Activated CD4-positive, alpha-beta T cell treated with anti-CD3 and anti-CD28 coated beads for 48 hours (primary cell): ENCODE results near the gene POLR2A.
"Not testable (repeated sequence)": the region's sequence is repeated elsewhere in the genome, so short reads cannot be mapped to it uniquely, and the experiment has no call there.

Experiments used
- DNase-seq: peaks from one replicate; pipeline ENCODE4 v3.0.0-alpha.2; 2020

Gene POLR2A

DNA sequence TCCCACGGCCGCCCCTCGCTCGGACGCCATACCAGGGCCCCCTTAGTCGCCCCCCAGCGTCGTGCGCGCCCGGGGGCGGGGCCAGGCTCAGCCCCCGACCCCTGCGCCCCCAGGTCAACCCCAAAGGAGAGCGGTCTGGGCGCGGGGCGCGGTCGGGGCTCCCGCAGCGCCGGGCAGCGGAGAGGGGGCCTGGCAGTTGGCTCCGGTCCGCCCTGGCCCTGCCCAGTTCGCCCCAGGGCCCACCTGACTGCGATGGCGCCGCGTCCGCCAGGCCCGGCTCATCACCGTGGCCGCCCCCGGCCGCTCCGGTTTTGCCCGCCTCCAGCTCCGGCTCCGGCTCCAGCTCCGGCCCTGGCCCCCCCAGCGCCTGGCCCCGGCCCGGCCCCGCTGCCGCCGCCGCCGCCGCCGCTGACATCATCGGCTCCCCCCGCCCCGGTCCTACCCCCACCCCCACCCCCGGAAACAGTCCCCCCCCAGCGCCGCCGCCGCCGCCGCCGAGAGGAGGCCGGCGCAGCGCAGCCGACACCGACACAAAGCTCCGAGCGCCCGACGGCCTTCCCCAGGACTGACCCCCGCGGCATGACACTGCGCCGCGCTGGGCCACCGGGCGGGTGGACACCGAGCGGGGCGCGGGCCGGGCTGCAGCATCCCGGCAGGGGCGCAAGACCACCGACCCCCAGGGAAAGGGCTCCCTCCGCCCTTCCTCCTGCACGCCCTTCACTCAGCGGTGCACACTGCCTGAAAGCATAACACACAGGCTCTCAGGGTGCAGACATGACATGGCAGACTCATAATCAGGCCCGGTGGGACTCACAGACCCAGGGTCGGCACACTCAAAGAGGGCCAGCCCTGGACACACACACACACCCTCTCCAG, 4.7 kb upstream of the POLR2A start, which contains the start of gene ZBTB4:
ZBTB4 (minus strand) TSS at position 419 of the 876 bp plus-strand sequence. CDS start 12,830 bp downstream, outside the sequence.
- DNase-seq, result peak; percentile 59

DNA sequence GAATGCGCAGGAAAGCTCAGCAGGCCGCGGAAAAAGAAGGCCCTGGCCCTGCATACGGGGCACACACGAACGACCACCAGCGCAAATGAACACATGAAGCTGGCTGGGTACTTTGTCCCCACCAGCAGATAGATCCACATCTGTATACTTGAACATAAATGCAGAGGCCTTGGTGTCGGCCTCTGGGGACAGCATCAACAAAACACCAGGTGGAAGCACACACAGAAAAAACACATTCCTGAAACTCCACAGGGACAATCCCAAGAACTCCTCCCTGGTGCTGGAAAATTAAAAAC, 4.1 kb upstream of the POLR2A start:
- no peak for DNase-seq

DNA sequence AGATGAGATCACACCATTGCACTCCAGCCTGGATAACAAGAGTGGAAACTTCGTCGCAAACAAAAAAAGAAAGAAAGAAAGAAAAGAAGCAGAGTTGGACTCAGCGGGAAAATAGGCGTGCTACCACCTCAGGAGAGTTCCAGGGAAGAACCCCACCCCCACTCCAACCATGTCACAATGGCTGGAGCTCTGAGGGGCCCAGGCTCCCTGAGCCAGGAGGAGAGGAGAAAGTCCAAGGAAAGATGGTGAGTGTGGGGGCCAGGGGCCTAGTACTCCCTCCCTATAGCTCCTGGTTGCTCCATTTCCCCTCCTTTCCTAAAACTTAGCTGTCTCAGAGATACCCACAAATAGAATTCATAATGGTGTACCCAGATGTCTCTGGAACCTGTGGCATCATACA, 2.9 kb upstream of the POLR2A start, which contains the start of gene SLC35G6:
SLC35G6 (plus strand) TSS at position 172 of the 400 bp plus-strand sequence; CDS start at position 243, 71 bp downstream.
- DNase-seq, result not testable (repeated sequence)

DNA sequence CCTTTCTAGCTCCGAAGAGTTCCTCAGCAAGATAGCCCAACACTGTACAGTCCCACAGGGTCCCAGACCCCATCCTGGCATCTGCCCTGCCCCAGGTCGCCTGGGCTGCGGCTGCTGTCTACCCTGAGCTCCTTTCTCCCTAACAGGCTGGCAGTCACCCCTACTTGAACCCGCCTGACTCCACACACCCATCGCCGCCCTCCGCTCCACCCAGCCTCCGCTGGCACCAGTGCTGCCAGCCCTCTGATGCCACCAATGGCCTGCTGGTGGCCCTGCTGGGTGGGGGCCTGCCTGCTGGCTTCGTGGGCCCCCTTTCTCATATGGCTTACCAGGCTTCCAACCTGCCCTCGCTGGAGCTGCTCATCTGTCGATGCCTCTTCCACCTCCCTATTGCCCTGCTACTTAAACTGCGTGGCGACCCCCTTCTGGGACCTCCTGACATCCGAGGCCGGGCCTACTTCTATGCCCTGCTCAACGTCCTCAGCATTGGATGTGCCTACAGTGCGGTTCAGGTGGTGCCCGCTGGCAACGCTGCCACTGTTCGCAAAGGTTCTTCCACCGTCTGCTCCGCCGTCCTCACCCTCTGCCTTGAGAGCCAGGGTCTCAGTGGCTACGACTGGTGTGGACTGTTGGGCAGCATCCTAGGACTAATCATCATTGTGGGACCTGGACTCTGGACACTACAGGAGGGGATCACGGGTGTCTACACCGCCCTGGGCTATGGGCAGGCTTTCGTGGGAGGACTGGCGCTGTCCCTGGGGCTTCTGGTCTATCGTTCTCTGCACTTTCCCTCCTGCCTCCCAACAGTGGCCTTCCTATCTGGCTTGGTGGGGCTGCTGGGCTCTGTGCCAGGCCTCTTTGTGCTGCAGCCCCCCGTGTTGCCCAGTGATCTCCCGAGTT, 2.1 kb upstream of the POLR2A start:
- DNase-seq, result not testable (repeated sequence)

DNA sequence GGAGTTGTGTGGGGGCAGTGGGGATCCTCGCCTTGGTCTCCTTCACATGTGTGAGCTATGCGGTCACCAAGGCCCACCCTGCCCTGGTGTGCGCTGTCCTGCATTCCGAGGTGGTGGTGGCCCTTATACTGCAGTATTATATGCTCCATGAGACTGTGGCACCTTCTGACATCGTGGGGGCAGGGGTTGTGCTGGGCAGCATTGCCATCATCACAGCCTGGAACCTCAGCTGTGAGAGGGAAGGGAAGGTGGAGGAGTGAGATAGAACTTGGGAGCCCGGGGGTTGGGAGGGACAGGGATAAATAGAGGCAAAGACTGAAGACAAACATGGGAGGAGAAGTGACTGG, 1.5 kb upstream of the POLR2A start:
- DNase-seq, result not testable (repeated sequence)

DNA sequence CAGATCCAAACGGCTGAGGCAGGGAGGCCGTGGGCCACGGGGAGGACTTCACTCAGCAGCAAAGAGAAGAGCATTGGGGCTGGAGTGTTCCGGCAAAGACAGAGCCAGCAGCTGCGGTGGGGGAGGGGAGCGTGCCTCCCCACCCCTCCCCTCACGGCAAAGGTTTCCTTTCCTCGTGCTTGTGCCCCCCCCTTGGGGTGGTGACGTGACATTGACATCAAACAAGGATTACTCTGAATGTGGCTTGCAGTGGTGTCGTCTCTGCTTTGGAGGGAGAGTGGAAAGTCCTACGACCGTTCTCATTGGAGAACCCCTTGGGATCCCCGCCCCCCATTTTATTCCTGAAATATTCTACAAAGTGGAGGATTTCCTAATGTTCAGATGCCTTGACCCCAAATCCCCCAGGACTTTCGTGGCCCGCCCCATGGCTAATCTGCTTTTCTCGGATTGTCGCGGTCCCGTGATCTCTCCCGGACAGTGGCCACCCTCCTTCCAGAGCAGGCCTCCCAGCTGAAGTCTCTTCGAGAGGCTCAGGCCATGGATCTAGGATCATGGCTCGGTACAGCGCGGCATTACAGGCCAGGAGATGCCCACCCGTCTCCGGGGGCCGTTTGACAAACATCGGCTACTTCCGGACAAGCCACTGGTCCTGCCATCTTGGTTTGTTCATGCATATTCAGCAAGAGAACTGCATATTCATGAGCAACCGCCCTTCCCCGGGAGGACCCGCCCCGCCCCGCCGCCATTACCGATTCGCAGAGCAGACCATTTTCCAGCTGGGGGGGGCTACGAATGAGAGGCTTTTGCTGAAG, 705 bp upstream of the POLR2A start:
- peak; percentile 93 for DNase-seq

DNA sequence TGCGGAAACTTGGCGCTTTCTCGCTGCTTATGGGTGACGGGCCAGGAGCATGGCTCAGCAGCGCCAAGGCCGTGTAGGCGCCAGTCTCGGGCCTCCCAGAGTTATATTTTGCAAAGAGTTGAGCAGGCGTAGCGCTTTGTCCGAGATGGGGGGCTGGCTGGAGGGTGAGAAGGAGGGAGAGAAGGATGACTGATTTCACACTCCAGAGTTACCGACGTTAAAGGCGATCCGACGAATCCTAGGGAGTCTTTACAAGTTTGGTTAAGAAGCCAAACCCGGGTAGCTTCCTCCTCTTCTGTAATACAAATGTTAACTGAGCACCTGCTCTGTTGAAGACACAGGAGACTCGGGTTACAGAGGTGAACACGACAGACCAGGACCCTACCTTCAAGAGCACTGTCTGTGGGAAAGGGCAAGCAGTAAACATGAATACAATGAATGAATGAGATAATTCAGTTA, 782 bp downstream of the POLR2A start:
- DNase-seq, result no peak

DNA sequence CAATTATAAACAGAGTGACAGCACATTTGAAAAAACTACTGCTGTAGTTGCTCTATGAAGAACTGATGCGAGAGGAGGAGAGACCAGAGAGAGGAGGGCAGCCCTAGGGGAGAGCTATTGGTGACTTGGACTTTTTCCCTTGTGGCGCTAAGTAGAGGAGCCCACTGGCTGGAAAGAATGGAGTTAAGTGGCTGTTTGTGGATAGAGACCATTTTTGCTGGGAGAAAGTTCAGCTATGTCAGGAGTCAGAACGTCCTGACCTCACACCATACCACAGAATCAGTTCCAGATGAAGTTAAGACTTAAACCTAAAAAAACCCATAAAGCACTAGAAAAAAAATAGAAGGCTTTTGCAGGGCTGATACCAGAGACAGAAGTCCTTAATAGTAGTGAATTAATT, 2.0 kb downstream of the POLR2A start:
- DNase-seq, result no peak

DNA sequence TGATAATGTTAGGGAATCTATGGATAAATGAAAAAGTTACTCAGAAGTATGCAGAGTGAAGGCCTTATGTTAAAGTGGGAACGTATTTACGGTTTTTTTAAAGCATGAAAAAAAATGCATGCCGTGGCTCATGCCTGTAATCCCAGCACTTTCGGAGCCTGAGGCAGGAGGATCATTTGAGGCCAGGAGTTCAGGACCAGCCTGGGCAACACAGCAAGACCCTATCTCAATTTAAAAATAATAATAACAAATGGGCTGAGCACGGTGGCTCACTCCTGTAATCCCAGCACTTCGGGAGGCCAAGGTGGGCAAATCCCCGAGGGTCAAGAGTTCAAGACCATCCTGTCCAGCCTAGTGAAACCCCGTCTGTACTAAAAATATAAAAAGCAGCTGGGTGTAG, 6.0 kb downstream of the POLR2A start:
- DNase-seq, result no peak

DNA sequence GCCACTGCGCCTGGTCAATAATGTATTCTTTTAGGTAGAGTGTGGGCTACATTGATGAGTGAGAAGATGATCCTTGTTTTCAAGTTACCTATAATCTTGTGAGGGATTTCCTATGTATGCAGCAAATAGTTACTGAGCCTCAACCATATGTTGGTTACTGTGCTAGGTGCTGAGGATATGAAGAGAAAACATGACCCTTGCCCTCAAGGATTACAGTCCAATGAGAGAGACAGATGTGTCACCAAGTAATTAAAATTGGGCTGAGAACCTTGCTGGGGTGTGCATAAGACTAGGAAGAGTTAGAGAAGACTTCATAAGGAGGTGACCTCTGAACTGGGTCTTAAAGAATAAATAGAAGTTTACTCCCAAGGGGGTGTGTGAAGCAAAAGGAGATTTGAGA, 7.4 kb downstream of the POLR2A start:
- no peak for DNase-seq

DNA sequence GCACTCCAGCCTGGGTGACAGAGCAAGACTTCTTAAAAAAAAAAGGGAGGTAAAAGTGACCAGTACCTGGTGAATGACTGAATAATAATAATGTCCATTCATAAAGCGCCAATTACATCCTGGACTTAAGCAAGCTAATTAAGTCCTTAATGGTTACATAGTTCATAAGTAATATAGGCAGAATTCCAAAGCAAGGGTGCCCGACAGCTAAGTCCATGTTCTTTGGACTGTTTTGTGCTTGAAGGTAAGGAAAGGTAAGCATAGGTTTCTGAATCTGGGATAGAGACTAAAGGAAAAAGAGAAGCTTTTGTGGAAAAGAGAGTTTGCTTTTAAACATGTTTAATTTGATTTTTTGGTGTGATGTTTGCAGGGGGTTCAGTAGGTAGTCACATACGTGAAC, 9.8 kb downstream of the POLR2A start:
- DNase-seq, result no peak

DNA sequence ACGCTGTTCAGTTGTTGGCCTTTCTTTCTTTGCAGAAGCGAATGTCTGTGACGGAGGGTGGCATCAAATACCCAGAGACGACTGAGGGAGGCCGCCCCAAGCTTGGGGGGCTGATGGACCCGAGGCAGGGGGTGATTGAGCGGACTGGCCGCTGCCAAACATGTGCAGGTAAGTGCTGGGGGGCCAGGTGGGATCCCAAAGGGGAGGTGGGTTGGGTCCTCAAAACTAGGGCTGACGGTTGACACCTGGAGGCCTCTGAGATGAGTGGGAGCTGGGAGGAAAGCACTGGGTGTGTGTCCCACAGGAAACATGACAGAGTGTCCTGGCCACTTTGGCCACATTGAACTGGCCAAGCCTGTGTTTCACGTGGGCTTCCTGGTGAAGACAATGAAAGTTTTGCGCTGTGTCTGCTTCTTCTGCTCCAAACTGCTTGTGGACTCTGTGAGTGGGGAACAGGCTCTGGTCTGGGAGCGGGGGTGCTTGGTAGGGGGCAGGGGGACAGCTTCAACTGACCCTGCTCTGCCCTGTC, 11.8 kb downstream of the POLR2A start:
- no peak for DNase-seq

DNA sequence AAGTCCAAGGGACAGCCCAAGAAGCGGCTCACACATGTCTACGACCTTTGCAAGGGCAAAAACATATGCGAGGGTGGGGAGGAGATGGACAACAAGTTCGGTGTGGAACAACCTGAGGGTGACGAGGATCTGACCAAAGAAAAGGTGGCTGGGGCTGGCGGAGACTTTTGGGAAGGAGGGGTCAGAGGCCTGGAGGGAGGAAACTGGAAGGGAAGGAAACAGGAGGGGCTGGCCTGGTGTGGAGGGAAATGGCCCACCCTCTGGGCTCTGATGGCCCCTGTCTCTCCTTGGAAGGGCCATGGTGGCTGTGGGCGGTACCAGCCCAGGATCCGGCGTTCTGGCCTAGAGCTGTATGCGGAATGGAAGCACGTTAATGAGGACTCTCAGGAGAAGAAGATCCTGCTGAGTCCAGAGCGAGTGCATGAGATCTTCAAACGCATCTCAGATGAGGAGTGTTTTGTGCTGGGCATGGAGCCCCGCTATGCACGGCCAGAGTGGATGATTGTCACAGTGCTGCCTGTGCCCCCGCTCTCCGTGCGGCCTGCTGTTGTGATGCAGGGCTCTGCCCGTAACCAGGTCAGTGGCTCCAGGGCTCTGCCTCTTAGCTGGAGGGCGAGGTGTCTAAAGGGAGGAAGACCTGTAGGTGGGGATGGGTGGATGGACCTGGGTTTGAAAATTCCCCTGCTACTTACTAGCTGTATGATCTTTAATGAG, 12.5 kb downstream of the POLR2A start:
- DNase-seq, result no peak

DNA sequence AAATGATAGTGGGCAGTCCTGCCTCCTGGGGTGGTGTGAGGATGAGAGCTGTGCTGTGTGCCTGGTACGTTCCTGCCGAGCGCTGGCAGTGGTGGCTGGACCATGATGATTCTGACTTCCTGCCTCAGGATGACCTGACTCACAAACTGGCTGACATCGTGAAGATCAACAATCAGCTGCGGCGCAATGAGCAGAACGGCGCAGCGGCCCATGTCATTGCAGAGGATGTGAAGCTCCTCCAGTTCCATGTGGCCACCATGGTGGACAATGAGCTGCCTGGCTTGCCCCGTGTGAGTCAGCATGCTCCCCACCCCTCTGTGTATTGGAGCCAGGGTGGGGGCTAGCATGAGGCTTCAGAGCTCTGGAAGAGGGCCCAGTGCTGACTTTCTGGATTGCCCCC, 13.1 kb downstream of the POLR2A start:
- no peak for DNase-seq

DNA sequence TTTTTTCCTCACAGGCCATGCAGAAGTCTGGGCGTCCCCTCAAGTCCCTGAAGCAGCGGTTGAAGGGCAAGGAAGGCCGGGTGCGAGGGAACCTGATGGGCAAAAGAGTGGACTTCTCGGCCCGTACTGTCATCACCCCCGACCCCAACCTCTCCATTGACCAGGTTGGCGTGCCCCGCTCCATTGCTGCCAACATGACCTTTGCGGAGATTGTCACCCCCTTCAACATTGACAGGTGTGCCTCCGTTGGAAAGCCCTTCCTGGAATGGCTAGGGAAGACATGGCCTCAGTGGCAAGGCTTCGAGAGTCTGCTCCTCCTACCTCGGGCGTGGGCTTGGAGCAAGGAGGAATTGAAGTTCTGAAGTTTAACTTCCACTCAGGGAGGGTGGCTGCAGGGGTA, 13.5 kb downstream of the POLR2A start:
- no peak for DNase-seq

DNA sequence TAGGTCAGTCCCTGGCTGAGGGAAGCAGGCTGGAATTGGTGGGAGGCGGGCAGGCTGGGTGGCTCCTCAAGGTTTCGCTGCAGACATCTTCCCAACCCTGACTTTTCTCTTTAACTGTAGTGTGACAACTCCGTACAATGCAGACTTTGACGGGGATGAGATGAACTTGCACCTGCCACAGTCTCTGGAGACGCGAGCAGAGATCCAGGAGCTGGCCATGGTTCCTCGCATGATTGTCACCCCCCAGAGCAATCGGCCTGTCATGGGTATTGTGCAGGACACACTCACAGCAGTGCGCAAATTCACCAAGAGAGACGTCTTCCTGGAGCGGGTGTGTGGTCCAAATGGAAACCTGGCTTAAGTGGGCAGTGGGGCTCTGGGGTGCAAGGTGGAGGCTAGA, 15.0 kb downstream of the POLR2A start:
- no peak for DNase-seq

DNA sequence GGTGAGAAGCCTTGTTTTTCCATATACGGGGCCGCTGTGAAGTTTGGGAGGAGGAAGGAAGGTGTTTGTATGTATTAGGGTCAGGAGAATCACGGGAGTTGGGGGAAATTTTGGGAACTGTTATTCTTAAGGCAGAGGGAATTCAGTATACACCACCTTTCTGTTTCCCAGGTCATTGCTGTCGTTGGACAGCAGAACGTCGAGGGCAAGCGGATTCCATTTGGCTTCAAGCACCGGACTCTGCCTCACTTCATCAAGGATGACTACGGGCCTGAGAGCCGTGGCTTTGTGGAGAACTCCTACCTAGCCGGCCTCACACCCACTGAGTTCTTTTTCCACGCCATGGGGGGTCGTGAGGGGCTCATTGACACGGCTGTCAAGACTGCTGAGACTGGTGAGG, 17.6 kb downstream of the POLR2A start:
- no peak for DNase-seq

DNA sequence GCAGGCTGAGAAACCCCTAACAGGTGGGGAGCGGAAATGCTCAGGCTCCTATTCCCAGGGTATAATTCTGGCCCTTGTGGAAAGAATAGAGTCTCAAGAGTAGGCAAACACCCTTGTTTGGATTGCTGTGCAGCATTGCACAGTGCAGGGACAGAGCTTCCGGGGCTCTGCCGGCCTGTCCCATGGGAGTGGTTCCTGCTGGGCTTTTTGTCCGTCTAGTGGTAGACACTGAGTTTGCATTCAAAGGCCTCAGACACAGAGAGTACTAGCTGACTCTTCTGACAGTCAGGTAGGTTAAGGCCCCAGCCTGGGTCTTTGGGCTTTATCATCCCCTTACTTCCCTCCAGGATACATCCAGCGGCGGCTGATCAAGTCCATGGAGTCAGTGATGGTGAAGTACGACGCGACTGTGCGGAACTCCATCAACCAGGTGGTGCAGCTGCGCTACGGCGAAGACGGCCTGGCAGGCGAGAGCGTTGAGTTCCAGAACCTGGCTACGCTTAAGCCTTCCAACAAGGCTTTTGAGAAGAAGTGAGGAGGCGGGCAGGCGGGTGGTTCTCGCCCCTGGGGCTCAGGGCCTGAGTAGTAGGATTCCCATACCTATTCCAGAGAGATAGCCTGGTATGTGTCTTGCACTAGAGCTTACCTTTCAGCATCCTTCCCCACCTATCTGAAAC, 18.1 kb downstream of the POLR2A start:
- DNase-seq, result no peak

DNA sequence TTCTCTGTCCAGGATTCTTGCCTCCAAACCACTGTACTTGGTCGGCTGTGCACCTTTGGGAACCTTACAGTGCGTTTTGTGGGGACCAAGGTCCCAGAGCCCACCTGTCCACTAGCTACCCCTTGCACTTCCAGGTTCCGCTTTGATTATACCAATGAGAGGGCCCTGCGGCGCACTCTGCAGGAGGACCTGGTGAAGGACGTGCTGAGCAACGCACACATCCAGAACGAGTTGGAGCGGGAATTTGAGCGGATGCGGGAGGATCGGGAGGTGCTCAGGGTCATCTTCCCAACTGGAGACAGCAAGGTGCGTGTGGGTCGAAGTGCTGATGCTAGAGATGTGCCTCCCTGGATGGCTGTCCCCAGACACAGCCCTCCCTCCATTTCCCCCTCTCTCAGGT, 18.8 kb downstream of the POLR2A start:
- DNase-seq, result no peak

DNA sequence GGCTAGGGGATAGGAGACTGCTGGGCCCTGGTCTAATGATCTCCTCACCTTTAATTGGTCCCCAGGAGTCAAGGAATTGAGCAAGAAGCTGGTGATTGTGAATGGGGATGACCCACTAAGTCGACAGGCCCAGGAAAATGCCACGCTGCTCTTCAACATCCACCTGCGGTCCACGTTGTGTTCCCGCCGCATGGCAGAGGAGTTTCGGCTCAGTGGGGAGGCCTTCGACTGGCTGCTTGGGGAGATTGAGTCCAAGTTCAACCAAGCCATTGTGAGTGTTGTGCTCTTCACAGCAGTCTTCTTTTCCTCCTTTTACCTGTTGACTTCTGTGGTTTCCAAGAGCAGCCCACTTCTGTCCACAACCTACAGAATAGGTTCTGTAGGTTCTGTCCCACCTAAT, 19.4 kb downstream of the POLR2A start:
- DNase-seq, result no peak

DNA sequence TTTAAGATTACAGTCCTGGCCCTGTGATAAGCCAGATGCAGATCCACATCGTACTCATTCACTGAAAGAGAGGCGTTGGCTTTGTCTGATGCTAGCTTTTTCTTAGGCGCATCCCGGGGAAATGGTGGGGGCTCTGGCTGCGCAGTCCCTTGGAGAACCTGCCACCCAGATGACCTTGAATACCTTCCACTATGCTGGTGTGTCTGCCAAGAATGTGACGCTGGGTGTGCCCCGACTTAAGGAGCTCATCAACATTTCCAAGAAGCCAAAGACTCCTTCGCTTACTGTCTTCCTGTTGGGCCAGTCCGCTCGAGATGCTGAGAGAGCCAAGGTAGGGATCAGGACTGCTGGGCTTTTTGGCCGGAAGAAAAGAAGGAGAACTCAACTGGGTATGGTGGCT, 24.0 kb downstream of the POLR2A start:
- DNase-seq, result no peak

DNA sequence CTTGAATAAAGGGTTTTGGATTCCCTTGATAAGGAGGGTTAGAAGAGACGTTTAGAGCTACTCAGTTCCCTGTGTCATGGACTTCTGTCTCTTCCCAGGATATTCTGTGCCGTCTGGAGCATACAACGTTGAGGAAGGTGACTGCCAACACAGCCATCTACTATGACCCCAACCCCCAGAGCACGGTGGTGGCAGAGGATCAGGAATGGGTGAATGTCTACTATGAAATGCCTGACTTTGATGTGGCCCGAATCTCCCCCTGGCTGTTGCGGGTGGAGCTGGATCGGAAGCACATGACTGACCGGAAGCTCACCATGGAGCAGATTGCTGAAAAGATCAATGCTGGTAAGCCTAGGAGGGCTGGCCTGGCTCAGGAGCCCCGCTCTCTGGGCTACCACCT, 24.7 kb downstream of the POLR2A start:
- DNase-seq, result no peak
